HepG2 (cell line): ENCODE measurements around the gene FGD4. TPM values are rescaled to one million over a fixed set of nuclear protein-coding genes. Genes with fewer than 3 reads are reported as not detected.

Experiments used
- ESRRA ChIP-seq: sonication (generic); formaldehyde crosslinking; IDR thresholded peaks from 2 replicates; pipeline ENCODE4 v1.5.1; 2020; ENCODE audit warnings: mild to moderate bottlenecking, low read depth, missing genetic modification reagents
- FOSL2 ChIP-seq: sonication (generic); formaldehyde crosslinking; IDR thresholded peaks from 2 replicates; pipeline ENCODE4 v1.4.0; 2020; ENCODE audit warnings: missing genetic modification reagents
- HHEX ChIP-seq: IDR thresholded peaks from 2 replicates; pipeline ENCODE4 v1.6.1; 2016; ENCODE audit warnings: control low read depth
- LCORL ChIP-seq, 2 experiments: fragments of 450-650 bp in 1 of 2; sonication (generic) in 1 of 2; formaldehyde crosslinking in 1 of 2; IDR thresholded peaks; 2 replicates each; pipeline versions ENCODE4 v1.5.0 to v1.6.1; 2017 to 2020; ENCODE audit warnings: antibody characterized with exemption in 1 of 2, missing genetic modification reagents in 1 of 2
- NFKBIZ ChIP-seq: IDR thresholded peaks from 2 replicates; pipeline ENCODE4 v1.6.1; 2018; ENCODE audit warnings: missing genetic modification reagents, missing compliant biosample characterization
- PHF21A ChIP-seq: sonication (generic); formaldehyde crosslinking; IDR thresholded peaks from 2 replicates; pipeline ENCODE4 v1.5.0; 2020; ENCODE audit warnings: mild to moderate bottlenecking, missing genetic modification reagents
- RAD51 ChIP-seq: fragments of 450-650 bp; IDR thresholded peaks from 2 replicates; pipeline ENCODE4 v1.6.1; 2016; ENCODE audit warnings: borderline replicate concordance
- SMARCE1 ChIP-seq: fragments of 450-650 bp; IDR thresholded peaks from 2 replicates; pipeline ENCODE4 v1.6.1; 2017; ENCODE audit warnings: borderline replicate concordance
- TARDBP ChIP-seq: sonication (generic); formaldehyde crosslinking; IDR thresholded peaks from 2 replicates; pipeline ENCODE4 v1.8.0; 2022; ENCODE audit warnings: mild to moderate bottlenecking, missing genetic modification reagents
- ZMYM3 ChIP-seq: sonication (generic); formaldehyde crosslinking; IDR thresholded peaks from 2 replicates; pipeline ENCODE4 v1.5.1; 2020; ENCODE audit warnings: mild to moderate bottlenecking, missing genetic modification reagents
- ZNF607 ChIP-seq: sonication (generic); formaldehyde crosslinking; IDR thresholded peaks from 2 replicates; pipeline ENCODE4 v1.5.1; 2020; ENCODE audit warnings: missing genetic modification reagents, mild to moderate bottlenecking, borderline replicate concordance
- ZNF678 ChIP-seq: sonication (generic); formaldehyde crosslinking; IDR thresholded peaks from 2 replicates; pipeline ENCODE4 v1.4.0; 2020; ENCODE audit warnings: mild to moderate bottlenecking, missing genetic modification reagents
- ZNF839 ChIP-seq: sonication (generic); formaldehyde crosslinking; IDR thresholded peaks from 2 replicates; pipeline ENCODE4 v1.4.0; 2020; ENCODE audit warnings: missing genetic modification reagents, mild to moderate bottlenecking, borderline replicate concordance
- polyA plus RNA-seq, 8 experiments: library from polyadenylated mRNA; depleted of rRNA in 3 of 8; stranded (reverse) in 7 of 8; unstranded in 1 of 8; fragments of >200 nt; fragmentation: Illumina TruSeq in 4 of 8; extraction: Trizol in 4 of 8; gene quantifications; 2 replicates each; pipeline versions ENCODE4 v1.2.1 to v1.2.3, GENCODE V29; 2011 to 2016; ENCODE audit warnings: low read depth in 4 of 8, missing spikeins in 1 of 8, mixed read lengths in 1 of 8; ENCODE audit not compliant: insufficient read depth in 1 of 8
- total RNA-seq, 5 experiments: library from RNA; depleted of rRNA; stranded (reverse); fragments of >200 nt; fragmentation: Illumina TruSeq; extraction: Trizol; gene quantifications; 2 replicates each; pipeline ENCODE4 v1.2.3, GENCODE V29; 2016; ENCODE audit warnings: low read depth in 1 of 5
- TF ChIP-seq, protein P1 (sequence below): sonication (generic); formaldehyde crosslinking; IDR thresholded peaks from 2 replicates; pipeline ENCODE4 v1.4.0; 2020; ENCODE audit warnings: missing genetic modification reagents, borderline replicate concordance
- TF ChIP-seq, protein P2 (sequence below): sonication (generic); formaldehyde crosslinking; IDR thresholded peaks from 2 replicates; pipeline ENCODE4 v1.4.0; 2020; ENCODE audit warnings: missing genetic modification reagents, mild to moderate bottlenecking, borderline replicate concordance
- TF ChIP-seq, protein P3 (sequence below): sonication (generic); formaldehyde crosslinking; IDR thresholded peaks from 2 replicates; pipeline ENCODE4 v1.4.0; 2020; ENCODE audit warnings: mild to moderate bottlenecking, missing genetic modification reagents
- TF ChIP-seq, protein P4 (sequence below): IDR thresholded peaks from 2 replicates; pipeline ENCODE4 v1.6.1; 2016; ENCODE audit warnings: missing compliant biosample characterization, missing genetic modification reagents, borderline replicate concordance
- TF ChIP-seq, protein P5 (sequence below): fragments of 450-650 bp; IDR thresholded peaks from 2 replicates; pipeline ENCODE4 v1.6.1; 2017; ENCODE audit warnings: mild to moderate bottlenecking
- TF ChIP-seq, protein P6 (sequence below): sonication (generic); formaldehyde crosslinking; IDR thresholded peaks from 2 replicates; pipeline ENCODE4 v1.4.0; 2020; ENCODE audit warnings: mild to moderate bottlenecking, missing genetic modification reagents

FGD4 gene
- total and polyA plus RNA-seq, 2 of the 13 experiments (the other 11 are each of a cell fraction or from before 2014, with no cell fraction given): 4.6 to 6.6 TPM

DNA sequence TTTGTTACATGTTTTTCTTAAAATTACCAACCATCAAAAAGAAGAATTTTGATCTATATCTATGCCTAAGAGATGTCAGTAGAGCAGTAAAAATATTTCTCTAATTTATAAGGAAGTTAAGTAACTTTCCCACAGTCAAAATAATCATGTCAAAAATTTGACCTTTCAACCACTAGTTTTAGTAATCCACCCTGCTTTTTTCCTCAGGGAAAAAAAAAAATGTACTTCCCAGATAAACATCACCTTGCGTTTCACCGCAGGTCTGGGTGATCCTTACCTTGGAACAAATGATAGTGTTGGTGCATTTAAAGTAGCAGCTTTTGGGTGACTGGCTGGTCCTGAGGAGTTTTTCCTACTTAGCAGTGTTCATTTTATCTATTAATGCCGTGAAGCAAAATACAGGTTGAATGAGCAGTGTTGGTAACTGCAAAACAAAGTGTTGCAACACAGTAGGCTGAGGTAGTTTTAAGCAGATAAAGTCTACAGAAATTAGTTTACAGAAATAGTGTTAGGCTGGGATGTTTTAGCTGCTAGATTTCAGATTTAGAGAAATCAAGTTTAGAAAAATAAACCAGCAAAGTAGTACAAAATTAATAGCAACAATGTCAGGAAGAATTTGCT, 142.5 kb downstream of the FGD4 start (continued):
- TF ChIP-seq, protein P1, sequence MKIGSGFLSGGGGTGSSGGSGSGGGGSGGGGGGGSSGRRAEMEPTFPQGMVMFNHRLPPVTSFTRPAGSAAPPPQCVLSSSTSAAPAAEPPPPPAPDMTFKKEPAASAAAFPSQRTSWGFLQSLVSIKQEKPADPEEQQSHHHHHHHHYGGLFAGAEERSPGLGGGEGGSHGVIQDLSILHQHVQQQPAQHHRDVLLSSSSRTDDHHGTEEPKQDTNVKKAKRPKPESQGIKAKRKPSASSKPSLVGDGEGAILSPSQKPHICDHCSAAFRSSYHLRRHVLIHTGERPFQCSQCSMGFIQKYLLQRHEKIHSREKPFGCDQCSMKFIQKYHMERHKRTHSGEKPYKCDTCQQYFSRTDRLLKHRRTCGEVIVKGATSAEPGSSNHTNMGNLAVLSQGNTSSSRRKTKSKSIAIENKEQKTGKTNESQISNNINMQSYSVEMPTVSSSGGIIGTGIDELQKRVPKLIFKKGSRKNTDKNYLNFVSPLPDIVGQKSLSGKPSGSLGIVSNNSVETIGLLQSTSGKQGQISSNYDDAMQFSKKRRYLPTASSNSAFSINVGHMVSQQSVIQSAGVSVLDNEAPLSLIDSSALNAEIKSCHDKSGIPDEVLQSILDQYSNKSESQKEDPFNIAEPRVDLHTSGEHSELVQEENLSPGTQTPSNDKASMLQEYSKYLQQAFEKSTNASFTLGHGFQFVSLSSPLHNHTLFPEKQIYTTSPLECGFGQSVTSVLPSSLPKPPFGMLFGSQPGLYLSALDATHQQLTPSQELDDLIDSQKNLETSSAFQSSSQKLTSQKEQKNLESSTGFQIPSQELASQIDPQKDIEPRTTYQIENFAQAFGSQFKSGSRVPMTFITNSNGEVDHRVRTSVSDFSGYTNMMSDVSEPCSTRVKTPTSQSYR (CRISPR knock-in tag): no peak
- TF ChIP-seq, protein P2, sequence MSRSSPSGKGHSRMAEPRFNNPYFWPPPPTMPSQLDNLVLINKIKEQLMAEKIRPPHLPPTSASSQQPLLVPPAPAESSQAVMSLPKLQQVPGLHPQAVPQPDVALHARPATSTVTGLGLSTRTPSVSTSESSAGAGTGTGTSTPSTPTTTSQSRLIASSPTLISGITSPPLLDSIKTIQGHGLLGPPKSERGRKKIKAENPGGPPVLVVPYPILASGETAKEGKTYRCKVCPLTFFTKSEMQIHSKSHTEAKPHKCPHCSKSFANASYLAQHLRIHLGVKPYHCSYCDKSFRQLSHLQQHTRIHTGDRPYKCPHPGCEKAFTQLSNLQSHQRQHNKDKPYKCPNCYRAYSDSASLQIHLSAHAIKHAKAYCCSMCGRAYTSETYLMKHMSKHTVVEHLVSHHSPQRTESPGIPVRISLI (CRISPR knock-in tag): peak; percentile 80
- TF ChIP-seq LCORL (IDR thresholded peaks at IDR 0.05): no peak
- 0 out of 2 replicates have a peak, but pooled peaks have one; percentile 16 for TF ChIP-seq LCORL (CRISPR knock-in tag; IDR thresholded peaks at IDR 0.05)
- no peak for TF ChIP-seq ESRRA (CRISPR knock-in tag)
- TF ChIP-seq, protein P3, sequence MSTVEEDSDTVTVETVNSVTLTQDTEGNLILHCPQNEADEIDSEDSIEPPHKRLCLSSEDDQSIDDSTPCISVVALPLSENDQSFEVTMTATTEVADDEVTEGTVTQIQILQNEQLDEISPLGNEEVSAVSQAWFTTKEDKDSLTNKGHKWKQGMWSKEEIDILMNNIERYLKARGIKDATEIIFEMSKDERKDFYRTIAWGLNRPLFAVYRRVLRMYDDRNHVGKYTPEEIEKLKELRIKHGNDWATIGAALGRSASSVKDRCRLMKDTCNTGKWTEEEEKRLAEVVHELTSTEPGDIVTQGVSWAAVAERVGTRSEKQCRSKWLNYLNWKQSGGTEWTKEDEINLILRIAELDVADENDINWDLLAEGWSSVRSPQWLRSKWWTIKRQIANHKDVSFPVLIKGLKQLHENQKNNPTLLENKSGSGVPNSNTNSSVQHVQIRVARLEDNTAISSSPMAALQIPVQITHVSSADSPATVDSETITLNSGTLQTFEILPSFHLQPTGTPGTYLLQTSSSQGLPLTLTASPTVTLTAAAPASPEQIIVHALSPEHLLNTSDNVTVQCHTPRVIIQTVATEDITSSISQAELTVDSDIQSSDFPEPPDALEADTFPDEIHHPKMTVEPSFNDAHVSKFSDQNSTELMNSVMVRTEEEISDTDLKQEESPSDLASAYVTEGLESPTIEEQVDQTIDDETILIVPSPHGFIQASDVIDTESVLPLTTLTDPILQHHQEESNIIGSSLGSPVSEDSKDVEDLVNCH: no peak
- TF ChIP-seq, protein P4, sequence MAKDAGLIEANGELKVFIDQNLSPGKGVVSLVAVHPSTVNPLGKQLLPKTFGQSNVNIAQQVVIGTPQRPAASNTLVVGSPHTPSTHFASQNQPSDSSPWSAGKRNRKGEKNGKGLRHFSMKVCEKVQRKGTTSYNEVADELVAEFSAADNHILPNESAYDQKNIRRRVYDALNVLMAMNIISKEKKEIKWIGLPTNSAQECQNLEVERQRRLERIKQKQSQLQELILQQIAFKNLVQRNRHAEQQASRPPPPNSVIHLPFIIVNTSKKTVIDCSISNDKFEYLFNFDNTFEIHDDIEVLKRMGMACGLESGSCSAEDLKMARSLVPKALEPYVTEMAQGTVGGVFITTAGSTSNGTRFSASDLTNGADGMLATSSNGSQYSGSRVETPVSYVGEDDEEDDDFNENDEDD: no peak
- no peak for TF ChIP-seq HHEX
- no peak for TF ChIP-seq ZMYM3 (CRISPR knock-in tag)
- no peak for TF ChIP-seq RAD51
- no peak for TF ChIP-seq NFKBIZ (CRISPR knock-in tag)
- TF ChIP-seq PHF21A (CRISPR knock-in tag): peak; percentile 31; the same call in 1 of the 2 replicates
- no peak for TF ChIP-seq TARDBP (CRISPR knock-in tag)
- TF ChIP-seq SMARCE1: no peak
- no peak for TF ChIP-seq ZNF839 (CRISPR knock-in tag)
- no peak for TF ChIP-seq FOSL2 (CRISPR knock-in tag)
- TF ChIP-seq, protein P5, sequence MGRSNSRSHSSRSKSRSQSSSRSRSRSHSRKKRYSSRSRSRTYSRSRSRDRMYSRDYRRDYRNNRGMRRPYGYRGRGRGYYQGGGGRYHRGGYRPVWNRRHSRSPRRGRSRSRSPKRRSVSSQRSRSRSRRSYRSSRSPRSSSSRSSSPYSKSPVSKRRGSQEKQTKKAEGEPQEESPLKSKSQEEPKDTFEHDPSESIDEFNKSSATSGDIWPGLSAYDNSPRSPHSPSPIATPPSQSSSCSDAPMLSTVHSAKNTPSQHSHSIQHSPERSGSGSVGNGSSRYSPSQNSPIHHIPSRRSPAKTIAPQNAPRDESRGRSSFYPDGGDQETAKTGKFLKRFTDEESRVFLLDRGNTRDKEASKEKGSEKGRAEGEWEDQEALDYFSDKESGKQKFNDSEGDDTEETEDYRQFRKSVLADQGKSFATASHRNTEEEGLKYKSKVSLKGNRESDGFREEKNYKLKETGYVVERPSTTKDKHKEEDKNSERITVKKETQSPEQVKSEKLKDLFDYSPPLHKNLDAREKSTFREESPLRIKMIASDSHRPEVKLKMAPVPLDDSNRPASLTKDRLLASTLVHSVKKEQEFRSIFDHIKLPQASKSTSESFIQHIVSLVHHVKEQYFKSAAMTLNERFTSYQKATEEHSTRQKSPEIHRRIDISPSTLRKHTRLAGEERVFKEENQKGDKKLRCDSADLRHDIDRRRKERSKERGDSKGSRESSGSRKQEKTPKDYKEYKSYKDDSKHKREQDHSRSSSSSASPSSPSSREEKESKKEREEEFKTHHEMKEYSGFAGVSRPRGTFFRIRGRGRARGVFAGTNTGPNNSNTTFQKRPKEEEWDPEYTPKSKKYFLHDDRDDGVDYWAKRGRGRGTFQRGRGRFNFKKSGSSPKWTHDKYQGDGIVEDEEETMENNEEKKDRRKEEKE: no peak
- no peak for TF ChIP-seq ZNF678
- TF ChIP-seq, protein P6, sequence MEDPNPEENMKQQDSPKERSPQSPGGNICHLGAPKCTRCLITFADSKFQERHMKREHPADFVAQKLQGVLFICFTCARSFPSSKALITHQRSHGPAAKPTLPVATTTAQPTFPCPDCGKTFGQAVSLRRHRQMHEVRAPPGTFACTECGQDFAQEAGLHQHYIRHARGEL (CRISPR knock-in tag): no peak
- TF ChIP-seq ZNF607 (CRISPR knock-in tag): no peak
